ENCODE data around the gene ACOXL.
"Not testable (repeated sequence)": the region's sequence is repeated elsewhere in the genome, so short reads cannot be mapped to it uniquely, and the experiment has no call there.

The ACOXL gene

GRCh38 chr2:110732422-110733413, at the start of gene ACOXL:
ACOXL (plus strand) TSS chr2:110732573; CDS start chr2:110768390, 35,817 bp downstream.
- H3K4me3 ChIP-seq (ENCODE audit: low read depth, low read length): no peak within 1 kb of the TSS
- DNase-seq (ENCODE audit: low read depth, low spot score): no peak
- POLR2A ChIA-PET: no interaction called here
- CTCF ChIA-PET: no interaction called here
- TF ChIP-seq, protein P1, sequence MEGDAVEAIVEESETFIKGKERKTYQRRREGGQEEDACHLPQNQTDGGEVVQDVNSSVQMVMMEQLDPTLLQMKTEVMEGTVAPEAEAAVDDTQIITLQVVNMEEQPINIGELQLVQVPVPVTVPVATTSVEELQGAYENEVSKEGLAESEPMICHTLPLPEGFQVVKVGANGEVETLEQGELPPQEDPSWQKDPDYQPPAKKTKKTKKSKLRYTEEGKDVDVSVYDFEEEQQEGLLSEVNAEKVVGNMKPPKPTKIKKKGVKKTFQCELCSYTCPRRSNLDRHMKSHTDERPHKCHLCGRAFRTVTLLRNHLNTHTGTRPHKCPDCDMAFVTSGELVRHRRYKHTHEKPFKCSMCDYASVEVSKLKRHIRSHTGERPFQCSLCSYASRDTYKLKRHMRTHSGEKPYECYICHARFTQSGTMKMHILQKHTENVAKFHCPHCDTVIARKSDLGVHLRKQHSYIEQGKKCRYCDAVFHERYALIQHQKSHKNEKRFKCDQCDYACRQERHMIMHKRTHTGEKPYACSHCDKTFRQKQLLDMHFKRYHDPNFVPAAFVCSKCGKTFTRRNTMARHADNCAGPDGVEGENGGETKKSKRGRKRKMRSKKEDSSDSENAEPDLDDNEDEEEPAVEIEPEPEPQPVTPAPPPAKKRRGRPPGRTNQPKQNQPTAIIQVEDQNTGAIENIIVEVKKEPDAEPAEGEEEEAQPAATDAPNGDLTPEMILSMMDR (IDR thresholded peaks at IDR 0.05; ENCODE audit: insufficient read depth, low read length, missing control alignments): no peak

- ChIA-PET CTCF (no interaction called here), POLR2A (no interaction called here)
- DNase-seq (ENCODE audit: low read depth, low spot score): no peak
- TF ChIP-seq, protein P1 (IDR thresholded peaks at IDR 0.05; ENCODE audit: insufficient read depth, low read length, missing control alignments): no peak
- H3K4me3 ChIP-seq (ENCODE audit: low read depth, low read length): no peak overlapping the region
Measured at GRCh38 chr2:110682872-110683271, 49.5 kb upstream of the ACOXL start.

GRCh38 chr2:110687775-110688484, 44.4 kb upstream of the ACOXL start:
- H3K4me3 ChIP-seq (ENCODE audit: low read depth, low read length); POLR2A ChIA-PET; CTCF ChIA-PET; DNase-seq (ENCODE audit: low read depth, low spot score): not testable (repeated sequence)

DNA sequence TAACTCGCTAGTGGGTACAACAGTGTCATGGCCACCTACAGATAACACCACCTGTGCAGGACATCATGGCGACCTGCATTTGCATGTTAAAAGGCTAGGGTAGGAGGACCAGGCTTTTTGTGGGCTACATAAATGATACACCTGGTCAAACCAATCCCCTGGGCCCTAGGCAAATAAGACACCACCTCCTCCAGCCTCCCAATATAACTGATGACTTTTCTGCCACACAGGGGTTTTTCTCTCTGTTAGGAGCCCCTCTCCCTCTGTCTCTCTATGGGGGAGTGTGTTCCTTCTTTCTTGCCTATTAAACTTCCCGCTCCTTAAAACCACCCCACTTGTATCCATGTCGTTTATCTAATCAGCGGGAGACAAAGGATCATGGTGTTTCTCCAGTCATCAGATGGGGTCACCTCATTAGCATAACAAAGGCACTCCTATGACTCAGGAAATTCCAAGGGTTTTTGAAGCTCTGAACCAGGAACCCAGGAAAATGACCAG, 43.7 kb upstream of the ACOXL start:
- ChIA-PET POLR2A (no interaction called here), CTCF (interaction anchor here (1.2 kb wide), 1 partner anchor 9 kb away, joined by 4 read pairs; no protein-coding TSS in a partner anchor)
- H3K4me3 ChIP-seq (ENCODE audit: low read depth, low read length): no peak overlapping the region
- TF ChIP-seq, protein P1 (IDR thresholded peaks at IDR 0.05; ENCODE audit: insufficient read depth, low read length, missing control alignments): no peak
- DNase-seq (ENCODE audit: low read depth, low spot score): no peak

DNA sequence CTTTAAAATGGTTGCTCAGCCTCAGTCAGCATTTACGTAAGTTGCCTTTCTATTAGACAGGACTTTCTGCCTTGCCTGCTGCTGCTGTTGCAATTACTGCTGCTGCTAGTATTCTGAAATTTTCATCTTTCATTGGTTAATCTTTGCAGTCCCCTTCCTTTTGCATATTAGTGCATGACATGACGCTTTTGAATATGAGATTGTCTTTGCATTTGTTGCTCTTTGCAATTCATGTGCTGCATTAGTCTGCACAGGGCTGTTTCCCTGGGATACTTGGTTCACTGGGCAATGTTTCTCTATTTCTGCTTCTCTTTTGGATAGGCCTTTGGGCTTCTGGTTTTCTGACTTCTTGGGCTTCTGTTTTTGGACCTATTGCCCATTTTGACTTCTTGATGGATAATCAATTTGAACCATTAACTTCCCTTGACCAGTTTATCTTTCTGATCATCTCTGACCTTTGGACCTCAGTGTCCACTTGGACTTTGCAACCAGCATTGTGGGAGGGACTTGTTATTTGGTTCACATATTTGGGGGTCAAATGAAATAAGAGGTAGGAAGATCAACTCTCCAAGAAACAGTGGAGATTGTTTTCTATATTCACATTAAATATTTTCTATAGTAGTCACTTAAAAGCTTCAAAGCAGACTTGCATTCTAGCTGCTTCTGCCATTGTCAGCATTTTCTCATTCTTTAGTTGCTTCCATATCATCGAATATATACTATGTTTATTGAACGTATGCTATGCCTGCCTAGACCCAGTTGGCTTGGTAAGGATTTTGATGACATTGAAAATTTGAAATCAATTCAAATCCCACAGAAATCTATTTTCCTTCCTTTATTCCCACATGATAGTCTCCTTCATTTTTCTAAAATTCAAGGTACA, 42.0 kb upstream of the ACOXL start:
- DNase-seq (ENCODE audit: low read depth, low spot score): no peak
- ChIA-PET CTCF (interaction anchor here (1.2 kb wide), 1 partner anchor 11 kb away, joined by 4 read pairs; no protein-coding TSS in a partner anchor), POLR2A (no interaction called here)
- no peak overlapping the region for H3K4me3 ChIP-seq (ENCODE audit: low read depth, low read length)
- TF ChIP-seq, protein P1 (IDR thresholded peaks at IDR 0.05; ENCODE audit: insufficient read depth, low read length, missing control alignments): no peak

DNA sequence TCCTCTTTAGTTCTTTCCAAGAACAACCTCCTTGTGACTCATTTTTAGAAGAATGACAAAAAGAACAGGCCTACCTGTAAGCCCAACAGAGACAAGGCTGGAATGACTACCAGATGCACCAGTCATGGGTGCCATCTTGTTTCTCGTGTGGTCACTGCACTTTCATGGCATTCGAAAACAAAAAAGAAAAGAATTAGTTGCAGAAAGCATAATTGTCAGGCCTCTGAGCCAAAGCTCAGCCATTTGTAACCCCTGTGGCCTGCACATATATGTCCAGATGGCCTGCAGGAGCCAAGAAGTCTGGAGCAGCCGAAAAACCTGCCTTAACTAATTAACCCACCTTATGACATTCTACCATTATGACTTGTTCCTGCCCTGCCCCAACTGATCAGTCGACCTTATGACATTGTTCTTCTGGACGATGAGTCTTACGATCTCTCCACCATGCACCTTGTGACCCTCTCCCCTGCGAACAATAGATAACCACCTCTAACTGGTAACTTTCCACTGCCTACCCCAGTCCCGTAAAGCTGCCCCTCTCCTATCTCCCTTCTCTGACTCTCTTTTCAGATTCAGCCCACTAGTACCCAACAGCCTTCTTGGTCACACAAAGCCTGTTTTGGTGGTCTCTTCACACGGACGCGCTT, 40.6 kb upstream of the ACOXL start:
- DNase-seq (ENCODE audit: low read depth, low spot score): no peak
- no peak overlapping the region for H3K4me3 ChIP-seq (ENCODE audit: low read depth, low read length)
- CTCF ChIA-PET: no interaction called here
- POLR2A ChIA-PET: no interaction called here
- TF ChIP-seq, protein P1 (IDR thresholded peaks at IDR 0.05; ENCODE audit: insufficient read depth, low read length, missing control alignments): no peak

DNA sequence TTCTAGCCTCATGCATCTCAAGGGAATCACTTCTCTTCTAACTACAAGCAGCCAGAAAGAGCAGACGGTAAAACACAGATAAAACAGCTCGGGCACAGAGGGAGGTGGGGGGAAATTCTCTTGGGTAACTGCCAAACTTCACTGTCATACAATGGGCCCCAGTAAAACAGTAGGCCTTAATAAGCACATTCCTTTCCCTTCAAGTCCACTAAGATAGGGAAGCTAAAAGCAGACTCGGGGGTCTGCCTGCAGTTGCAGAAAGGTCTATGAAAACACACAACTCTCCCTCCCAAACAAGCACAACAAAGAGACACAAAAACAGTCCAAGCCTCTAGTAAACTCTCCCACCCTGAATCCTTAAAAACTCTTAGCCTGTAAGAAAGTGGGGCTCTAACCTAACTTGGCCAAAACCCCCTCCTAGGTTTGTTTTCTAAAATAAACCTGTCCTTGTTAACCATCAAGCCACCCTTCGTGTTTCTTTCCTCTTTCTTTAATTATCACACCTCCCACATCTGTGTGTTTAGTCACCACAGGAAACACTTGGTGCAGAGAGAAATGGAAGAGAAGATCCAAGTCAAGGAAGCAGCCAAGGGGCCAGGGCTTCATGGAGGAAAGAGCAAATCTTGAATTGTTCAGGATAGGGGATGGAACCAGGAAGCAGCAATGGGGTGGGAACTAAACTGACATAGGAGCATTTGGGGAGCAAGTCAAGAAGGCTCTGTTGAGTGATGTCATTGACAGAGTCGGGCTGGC, 37.1 kb upstream of the ACOXL start:
- H3K4me3 ChIP-seq (ENCODE audit: low read depth, low read length); DNase-seq (ENCODE audit: low read depth, low spot score); CTCF ChIA-PET; POLR2A ChIA-PET: not testable (repeated sequence)

- DNase-seq (ENCODE audit: low read depth, low spot score); H3K4me3 ChIP-seq (ENCODE audit: low read depth, low read length); CTCF ChIA-PET; POLR2A ChIA-PET: not testable (repeated sequence)
Measured at GRCh38 chr2:110698253-110698652, 34.1 kb upstream of the ACOXL start.

Data from AG04449 (cell line).